GM12801 (cell line): ENCODE data around the gene PABPN1.

ENCODE experiments used
- CTCF ChIP-seq: IDR thresholded peaks from one replicate; pipeline ENCODE4 v1.5.1; 2011; ENCODE audit warnings: control low read depth; ENCODE audit not compliant: insufficient read length; ENCODE audit errors: extremely low read depth

PABPN1 gene

DNA sequence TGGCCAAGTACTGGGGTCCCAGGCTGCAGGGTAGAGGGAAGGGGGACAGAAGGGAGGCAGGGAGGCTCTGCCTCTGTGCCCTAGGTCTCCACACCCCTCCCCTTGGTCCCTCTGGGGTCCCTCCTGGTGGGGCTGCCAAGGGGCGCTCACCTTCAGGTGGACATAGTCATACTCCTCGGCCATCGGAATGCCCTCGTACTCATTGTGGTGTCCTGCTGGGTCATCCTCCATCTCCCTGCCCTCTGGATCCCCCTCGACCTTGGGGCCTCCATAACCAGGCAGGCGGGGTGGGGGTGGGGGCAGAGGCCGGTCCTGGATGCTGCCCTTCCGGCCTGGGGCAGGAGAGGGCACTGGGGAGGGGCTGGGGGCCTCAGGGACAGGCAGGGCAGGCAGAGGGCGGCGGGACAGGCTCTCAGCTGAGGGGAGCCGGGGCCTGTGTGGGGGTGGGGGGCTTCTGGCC is 37.9 kb downstream of the PABPN1 start:
- no peak for TF ChIP-seq CTCF

DNA sequence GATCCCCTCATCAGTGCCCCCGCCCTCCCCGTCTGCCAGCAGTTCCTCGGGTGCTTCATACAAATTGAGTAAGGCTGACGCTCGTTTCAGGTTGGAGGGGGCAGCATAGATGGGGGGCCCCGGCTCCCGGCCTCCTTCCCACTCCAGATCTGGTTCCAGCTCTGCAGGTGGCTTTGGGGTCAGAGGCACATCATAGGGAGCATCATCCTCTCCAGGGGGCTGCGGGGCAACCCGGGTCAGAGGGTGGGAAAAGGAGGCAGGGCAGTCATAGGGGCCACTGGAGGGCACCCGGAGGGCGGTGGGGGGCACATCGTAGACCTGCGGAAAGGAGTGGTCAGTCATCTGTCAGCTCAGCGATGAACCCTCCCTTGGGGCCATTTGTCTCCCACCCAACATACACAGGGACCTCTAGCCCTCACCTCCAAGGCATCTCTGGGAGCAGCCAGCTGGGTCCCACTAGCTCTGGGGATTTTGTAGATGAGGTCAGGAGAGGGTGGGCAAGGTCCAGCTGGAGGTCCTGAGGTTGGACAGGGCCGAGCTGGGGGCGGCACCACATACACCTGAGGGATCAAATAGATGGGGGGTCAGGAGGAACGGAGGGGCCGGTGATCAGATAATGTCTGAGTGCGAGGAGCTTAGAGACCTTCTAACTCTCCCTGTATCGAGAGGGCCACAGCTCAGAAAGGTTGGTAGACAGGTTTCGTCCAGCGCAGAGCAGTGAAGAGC is 38.6 kb downstream of the PABPN1 start:
- TF ChIP-seq CTCF = no peak

DNA sequence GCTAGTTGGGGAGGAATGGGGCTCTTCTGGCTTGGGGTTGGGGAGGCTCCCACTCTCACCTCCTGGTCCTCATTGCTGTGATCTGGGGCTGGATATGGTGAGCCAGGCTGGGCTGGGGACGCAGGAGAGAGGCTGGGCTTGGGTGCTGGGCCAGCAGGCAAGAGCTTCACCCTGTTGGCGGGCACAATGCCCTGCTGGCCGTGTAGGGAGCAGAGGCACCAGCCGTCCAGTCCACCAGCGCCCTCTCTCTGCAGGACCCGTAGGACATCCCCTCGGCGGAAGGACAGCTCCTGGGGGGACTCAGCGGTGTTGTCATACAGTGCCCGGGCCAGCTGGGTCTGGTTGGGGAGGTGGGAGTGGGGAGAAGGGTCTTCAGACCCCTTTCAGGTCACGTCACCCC is 39.2 kb downstream of the PABPN1 start:
- no peak for TF ChIP-seq CTCF

DNA sequence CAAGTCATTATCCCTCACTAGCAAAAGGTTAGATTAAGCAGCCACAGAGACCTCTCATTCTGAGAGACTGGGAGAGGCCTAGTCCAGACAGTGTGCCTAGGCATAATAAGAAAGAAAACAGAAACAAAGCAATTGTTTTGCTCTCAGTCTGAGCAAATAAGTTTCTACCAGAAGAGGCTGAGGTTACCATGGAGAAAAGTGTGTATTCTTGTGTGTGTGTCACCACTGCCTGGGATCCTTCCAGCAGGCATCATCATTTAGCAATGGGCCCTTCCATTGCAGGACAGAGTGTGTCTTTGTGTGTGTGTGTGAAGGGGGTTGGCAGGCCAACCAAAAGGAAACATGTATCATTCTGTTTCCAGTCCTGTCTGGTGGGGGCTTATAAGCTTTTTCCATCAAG is 40.1 kb downstream of the PABPN1 start:
- TF ChIP-seq CTCF = no peak

DNA sequence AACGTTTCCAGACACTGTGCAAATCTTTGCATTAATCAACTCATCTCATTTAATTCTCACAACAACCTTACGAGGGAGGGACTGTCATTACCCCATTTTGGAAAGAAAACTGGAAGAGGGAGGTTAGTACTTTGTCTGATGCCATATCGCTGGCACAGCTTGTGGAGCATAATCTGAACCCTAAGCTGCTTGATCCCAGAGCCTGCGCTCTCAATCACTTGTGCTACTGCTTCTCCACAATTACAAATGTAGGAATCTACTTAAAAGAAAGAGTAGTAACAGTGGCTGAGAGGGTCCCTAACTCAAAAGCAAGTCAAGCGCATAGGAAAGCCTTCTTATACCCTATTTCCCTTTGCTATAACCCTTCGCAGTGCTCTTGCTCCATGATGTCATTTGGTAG is 40.5 kb downstream of the PABPN1 start:
- no peak for TF ChIP-seq CTCF

- no peak for TF ChIP-seq CTCF
These were observed 40.9 kb downstream of the PABPN1 start for GRCh38 chr14:23362200-23362599.

- TF ChIP-seq CTCF = no peak
These were observed 43.1 kb downstream of the PABPN1 start for GRCh38 chr14:23364164-23365035.
